Measurements from ENCODE around the gene CCDC60. TPM values are rescaled to one million over a fixed set of nuclear protein-coding genes. Genes with fewer than 3 reads are reported as not detected.

CCDC60 gene
- total and polyA plus RNA-seq, 10 of the 15 experiments (the other 5 are each of a cell fraction or from before 2014, with no cell fraction given), result 0.19 TPM; not detected in 9

- Histone ChIP-seq H2AFZ (ENCODE audit: control insufficient read depth, low read depth, low read length) (no peak overlapping the region), H3K36me3 (ENCODE audit: control insufficient read depth in 2 of 2, insufficient read depth in 2 of 2, low read length in 1 of 2) (no peaks in the 10 kb centered on the region), H3K4me2 (ENCODE audit: control insufficient read depth, insufficient read depth) (no peak overlapping the region), H3K27me3 (replicated peaks in 1 of 2; ENCODE audit: control insufficient read depth in 2 of 2, insufficient read depth in 2 of 2, low read length in 1 of 2) (no peaks in the 10 kb centered on the region; a peak in 1 of 4 replicates), H3K9ac (ENCODE audit: control insufficient read depth, insufficient read depth, low read length) (no peak overlapping the region), H3K79me2 (ENCODE audit: control insufficient read depth, insufficient read depth, low read length) (no peaks in the 10 kb centered on the region), H3K9me3 (replicated peaks; ENCODE audit: control insufficient read depth, insufficient read depth, low read length) (no peaks in the 10 kb centered on the region), H3K4me1 (ENCODE audit: control insufficient read depth, insufficient read depth, low read length) (no peaks in the 10 kb centered on the region), H3K4me3 (no peak overlapping the region), H4K20me1 (ENCODE audit: control insufficient read depth, insufficient read depth) (no peaks in the 10 kb centered on the region), H3K27ac (ENCODE audit: control insufficient read depth, insufficient read depth) (no peak overlapping the region)
- whole genome bisulfite sequencing (ENCODE audit: insufficient coverage, insufficient replicate concordance, low lambda C conversion rate, missing lambda C conversion rate), result 65% methylated on average over 2 of the region's 2 CpGs
- ChIA-PET CTCF (no interaction called here), POLR2A (no interaction called here), SMC1A (ENCODE audit: uncharacterized antibody, unreplicated experiment) (no interaction called here), RAD21 (ENCODE audit: unreplicated experiment) (no interaction called here)
- no peak for FAIRE-seq
- in situ Hi-C loops (cut with MboI) (no loop called here), intact Hi-C loops (cut with micrococcal nuclease; ENCODE audit: unreplicated experiment) (no loop called here)
- TF ChIP-seq SPI1 (IDR thresholded peaks at IDR 0.05; ENCODE audit: borderline replicate concordance, insufficient read depth, low read depth, low read length) (no peak), NFYB (IDR thresholded peaks at IDR 0.05; ENCODE audit: insufficient read depth, low read depth, low read length) (no peak), MEF2A (IDR thresholded peaks at IDR 0.05; ENCODE audit: insufficient read depth, low read depth, low read length) (no peak), GATAD2B (conservative IDR thresholded peaks at IDR 0.05; ENCODE audit: low read depth) (no peak), USF1 (IDR thresholded peaks at IDR 0.05; ENCODE audit: borderline replicate concordance, extremely low read length, insufficient read depth, low read depth, low read length) (no peak), SIN3A (IDR thresholded peaks at IDR 0.05; ENCODE audit: low read depth, low read length) (no peak), ZNF274 (IDR thresholded peaks at IDR 0.05; ENCODE audit: insufficient read depth, insufficient read length) (no peak), CBX3 (IDR thresholded peaks at IDR 0.05; ENCODE audit: borderline replicate concordance, low read depth) (no peak), ZNF207 (IDR thresholded peaks at IDR 0.05; ENCODE audit: borderline replicate concordance) (no peak), KDM1A (IDR thresholded peaks at IDR 0.05; ENCODE audit: borderline replicate concordance) (no peak), JUND (IDR thresholded peaks at IDR 0.05; ENCODE audit: low read depth, low read length) (no peak), SMARCA5 (IDR thresholded peaks at IDR 0.05) (no peak), TCF7 (IDR thresholded peaks at IDR 0.05; ENCODE audit: borderline replicate concordance) (no peak), SKIL (IDR thresholded peaks at IDR 0.05; ENCODE audit: low read depth, poor library complexity, severe bottlenecking) (no peak)
- no TSS peak for BruUV-seq (replicated peaks)
- no peak for DNase-seq (ENCODE audit: low read depth, low spot score)
- no peak for ATAC-seq
Measured at GRCh38 chr12:119319638-119320037, 14.9 kb upstream of the CCDC60 start.

Measured in GM12878 (cell line).